ENCODE measurements around the gene PACS1.

GRCh38 chr11:66126064-66126463, 56.0 kb downstream of the PACS1 start:
- TF ChIP-seq SIN3A (IDR thresholded peaks at IDR 0.05; ENCODE audit: borderline replicate concordance, insufficient read depth, low read length) (no peak), REST (IDR thresholded peaks at IDR 0.05; ENCODE audit: insufficient read depth in 1 of 2, low read depth in 2 of 2, low read length in 2 of 2) (no peak), POLR2AphosphoS5 (IDR thresholded peaks at IDR 0.05; ENCODE audit: low read depth, low read length) (no peak)

Data from PFSK-1 (cell line).